IPS DF 4.7 (cell line): Measurements from ENCODE around the gene PLXNA4.

Source experiments
- DNase-seq: peaks from one replicate; pipeline ENCODE4 v3.0.0-alpha.2; 2013; ENCODE audit warnings: low spot score; ENCODE audit errors: extremely low read depth

PLXNA4 gene

DNA sequence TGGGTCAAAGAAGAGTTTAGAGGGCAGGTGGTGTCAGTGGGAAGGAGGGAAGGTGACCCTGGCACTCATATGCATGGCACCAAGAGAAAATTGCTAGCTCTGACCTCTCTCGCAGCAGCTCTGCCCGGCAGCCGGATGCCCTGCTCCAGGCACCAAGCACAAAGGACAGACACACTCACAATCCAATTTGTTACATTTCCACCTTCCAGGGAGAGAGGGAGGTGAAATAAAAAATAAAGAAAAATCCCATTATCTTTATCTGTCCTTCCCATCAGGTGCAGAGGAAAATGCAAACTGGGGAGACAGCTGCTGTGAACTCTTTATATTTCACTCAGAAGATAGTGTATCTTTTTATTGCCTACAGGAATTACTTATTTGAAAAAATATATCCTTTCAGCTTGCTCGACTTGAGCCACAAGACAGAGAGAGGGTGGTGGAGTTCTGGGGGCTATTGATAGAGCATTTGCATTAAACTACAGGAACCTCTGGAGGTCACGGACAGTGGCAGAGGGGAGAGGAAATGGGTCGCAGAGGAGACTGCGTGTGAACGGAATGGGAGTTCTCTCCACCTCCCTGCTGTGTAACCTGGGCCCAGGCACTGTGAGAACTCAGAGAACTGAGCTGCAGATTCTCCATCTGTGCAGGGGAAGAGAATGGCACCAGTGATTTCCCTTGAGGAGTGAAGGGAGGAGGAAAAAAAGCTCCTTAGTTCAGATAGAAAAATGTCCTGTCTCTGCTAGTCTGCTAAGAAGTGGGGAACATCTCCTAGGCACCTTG, 421.4 kb downstream of the PLXNA4 start:
- no peak for DNase-seq

DNA sequence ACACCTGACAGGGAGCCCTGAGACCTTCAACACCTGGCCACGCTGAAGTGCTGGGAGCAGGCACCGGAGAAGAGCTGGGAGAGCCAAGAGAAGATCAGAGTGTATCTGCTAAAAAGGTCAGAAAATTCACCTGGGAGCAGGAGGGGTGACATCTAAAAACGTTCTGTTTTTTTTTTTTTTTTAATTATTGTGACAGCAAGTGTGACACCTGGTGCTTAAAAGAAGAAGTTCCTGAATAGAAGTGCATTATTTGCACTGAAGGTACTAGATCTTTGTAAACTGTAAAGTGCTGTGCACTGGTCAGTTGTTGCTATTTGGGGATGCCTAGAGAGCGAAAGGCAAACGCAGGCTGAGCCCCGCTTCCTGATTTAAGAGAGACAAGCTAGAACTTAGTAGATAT, 422.0 kb downstream of the PLXNA4 start:
- DNase-seq: no peak

DNA sequence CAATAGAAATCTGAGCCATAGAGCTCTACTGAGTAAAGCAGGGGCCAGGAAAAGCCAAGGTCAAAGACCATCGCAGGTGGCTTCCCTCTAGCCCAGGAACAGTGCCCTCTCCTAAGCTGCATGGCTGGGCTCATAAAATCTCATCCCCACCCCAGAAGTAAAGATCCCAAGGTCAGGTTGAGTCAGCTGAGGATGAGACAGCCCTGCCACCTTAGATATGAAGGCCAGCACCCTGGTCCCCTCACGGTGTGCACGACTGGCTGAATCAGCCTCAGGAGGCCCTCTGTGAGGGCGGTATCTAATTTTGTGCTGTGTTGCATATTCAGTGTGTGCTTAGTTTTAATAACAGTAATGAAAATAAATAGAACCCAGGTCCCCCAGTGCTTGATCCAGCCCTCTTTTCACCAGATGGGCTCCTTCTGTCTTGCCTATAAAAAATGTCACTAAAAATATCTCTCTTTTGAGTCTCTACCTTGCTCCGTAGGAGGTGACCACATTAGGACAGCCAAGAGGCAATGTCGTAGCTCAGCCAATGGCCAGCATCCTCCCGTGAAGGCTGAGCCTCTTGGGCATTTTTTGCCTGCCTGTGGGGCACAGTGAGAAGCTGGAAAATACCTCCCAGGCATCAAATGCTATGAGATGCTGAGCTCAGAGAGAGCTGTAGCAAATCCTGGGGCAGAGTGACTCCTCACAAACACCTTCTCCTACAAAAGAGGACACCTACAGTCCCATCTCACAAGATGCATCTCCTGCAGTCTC, 424.0 kb downstream of the PLXNA4 start:
- no peak for DNase-seq

DNA sequence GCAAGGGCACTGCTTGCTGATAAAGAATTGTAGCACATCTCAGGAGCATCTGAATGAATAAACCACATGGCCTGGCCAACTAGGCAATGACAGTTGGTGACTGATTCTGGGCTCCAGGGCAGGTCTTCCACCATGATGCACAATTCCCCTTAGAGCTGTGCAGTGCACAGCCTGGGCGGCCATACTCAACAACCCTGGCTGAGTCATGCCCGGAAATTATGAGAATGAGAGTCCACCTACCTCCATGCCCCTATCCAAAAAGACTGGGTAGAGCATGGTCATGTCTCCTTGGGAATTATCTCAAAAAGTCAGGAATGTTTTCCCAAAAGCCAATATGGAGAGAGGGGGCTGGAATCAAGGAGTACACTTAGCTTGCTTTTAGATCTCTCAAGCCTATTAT, 425.6 kb downstream of the PLXNA4 start:
- no peak for DNase-seq

DNA sequence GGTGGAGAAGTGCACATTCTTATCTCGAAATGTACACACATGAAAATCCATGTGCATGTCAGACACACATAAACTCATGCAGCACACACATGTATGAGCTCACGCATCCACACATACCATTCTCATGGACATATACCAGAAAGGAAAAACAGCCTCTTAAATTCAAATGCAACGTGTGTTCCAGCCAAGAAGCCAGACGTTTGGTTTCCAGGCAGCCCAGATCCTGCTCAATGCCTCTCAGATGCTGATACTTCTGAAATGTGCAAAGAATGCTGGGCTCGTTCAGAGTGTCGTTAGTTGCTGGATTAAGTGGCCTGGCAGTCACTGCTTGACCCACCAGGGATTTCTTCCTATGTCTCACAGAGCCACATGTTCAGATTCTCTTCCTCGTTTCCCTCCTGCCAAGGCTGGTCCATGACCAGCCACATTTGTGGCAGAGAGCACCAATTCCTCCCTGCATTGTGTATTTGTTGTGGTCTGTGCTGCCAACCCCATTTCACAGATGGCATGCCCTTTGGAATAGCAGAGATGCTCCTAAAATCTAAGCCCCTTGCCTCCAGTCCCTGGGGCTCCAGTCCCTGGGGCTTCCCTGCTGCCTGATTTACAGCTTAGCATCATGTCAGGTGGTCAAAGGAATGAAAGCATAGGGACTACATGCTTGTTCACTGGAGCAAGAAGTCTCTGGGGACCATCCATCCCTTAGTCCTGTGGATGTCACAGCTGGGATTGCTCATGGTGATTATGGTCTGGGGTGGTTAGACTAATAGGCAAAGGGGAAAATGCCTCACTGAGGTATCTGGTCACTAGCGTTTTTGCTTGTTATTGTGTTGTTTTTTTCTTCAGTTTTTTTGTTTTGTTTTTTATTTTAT, 426.6 kb downstream of the PLXNA4 start:
- DNase-seq: no peak

DNA sequence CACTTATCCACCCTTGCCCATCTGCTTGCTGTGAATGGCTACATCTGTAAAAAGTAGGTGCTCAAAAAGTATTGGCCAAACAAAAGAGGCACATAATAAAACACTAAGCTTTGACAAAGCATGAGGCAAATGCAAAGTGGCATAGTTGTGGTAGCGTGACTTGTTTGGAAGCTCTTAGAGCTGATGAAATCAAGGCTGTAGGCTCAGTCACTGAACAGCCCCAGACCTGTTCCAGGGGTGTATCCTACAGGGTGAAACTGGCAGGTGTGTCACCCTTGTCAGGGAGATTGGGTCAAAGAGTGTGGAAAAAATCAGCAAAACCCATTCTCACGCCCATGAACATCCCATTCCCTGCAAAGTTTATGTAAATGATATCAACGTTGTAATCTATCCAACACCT, 427.4 kb downstream of the PLXNA4 start:
- DNase-seq: no peak

DNA sequence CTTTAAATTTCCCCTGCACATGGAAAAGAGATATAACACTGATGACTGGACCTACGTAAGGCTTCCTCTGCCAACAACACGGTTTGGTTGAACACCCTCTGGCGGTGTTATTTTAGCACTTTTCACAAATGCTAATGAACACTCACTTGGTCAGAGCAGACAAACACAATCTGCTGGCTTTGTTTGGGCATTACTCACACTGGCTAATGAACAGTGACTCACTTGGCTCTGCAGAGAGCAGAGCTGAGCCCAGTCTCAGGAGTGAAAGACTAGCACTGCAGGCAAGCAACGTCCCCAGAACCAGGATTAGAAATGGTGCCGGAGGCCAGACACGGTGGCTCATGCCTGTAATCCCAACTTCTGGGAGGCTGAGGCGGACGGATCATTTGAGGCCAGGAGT, 430.8 kb downstream of the PLXNA4 start:
- no peak for DNase-seq

DNA sequence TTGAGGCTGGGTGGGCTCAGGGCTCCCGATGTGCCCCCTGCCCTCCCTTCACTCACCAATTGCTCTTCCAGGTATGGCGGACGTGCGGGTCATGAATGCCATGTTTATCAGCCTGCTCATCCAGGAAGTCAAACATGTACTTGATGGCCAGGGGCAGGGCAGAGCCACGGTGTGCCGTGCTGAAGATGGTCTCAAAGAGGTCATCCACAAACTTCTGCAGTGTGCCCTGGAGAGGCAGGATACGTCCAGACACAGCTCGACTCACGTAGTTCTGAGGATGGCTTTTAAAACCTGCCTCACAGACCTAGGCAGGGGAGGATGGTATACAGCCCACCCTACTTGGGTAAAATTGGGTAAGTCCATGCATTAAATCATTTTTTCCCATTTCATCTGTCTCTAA, 431.2 kb downstream of the PLXNA4 start:
- DNase-seq: no peak

DNA sequence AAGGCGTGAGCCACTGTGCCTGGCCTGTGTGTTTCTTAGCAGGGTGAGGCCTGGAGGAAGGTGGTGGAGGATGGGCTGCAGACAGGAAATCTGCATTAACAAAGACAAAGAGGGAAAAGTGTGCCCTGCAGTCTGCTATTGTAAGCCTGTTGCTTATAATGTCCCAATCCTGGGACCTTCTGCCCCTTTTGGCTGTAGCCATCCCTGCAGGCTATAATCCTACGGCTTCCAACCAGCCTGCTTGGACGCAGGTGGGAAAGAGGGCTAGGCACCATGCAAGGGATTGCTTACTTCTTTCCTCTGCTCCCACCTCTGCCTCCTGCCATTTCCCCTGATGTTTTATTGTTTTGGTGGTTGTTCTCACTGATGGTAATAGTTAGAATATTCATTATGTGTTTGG, 434.3 kb downstream of the PLXNA4 start:
- DNase-seq: no peak

DNA sequence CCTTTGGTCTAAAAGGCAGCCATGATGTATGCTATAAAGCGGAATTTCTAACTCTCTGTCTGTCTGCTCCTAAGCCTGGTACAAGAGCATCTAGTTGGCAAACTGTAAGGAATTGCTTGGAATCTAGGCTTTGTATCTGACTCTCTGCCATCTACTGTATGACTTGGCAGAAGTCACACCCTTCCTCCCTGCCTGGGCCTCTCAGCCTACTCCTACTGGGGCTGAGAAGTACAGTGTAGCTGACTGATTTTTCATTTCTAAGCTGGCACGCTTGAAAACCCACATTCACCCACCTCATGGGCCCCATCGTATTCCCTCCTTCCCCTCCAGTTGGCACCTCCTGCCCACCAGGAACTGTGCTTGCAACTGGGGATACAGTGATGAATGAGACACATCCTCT, 435.2 kb downstream of the PLXNA4 start:
- no peak for DNase-seq

DNA sequence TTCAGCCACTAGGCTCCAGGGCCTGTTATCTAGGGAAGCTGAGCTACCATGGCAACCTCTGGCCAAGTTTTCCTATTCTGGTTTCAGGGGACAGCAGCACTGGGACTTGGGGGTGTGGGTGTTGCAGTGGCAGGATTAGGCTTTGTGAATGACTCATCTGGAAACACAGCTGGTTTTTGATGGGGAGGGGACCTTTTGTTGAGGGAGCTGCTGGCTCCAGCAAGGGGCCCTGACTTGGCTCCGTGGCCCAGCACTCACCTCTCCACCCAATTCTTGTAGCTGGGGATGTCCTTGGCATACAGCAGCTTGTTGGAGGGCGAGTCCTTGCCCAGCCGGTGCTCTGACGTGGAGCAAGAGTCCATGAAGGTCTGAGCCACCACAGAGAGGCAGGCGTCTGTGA, 435.9 kb downstream of the PLXNA4 start:
- no peak for DNase-seq

DNA sequence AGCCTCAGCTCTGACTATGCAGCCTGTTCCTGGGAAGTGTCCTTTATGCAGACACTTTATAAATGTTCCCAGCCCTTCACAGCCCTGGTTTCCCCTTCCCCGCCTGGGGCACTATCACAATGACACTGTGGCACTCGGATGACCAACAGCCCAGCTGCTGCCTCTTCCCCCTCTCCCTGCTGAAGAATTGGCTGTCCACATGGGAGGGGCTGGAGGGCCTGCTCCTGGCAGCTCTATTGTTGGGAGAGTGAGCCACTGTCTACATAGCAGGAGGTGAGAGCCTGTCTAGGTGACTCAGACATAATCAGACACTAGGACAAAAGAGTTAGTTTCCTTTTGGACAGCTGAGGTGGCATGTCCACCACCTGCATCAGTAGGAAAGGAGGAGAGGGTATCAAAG, 437.5 kb downstream of the PLXNA4 start:
- no peak for DNase-seq

DNA sequence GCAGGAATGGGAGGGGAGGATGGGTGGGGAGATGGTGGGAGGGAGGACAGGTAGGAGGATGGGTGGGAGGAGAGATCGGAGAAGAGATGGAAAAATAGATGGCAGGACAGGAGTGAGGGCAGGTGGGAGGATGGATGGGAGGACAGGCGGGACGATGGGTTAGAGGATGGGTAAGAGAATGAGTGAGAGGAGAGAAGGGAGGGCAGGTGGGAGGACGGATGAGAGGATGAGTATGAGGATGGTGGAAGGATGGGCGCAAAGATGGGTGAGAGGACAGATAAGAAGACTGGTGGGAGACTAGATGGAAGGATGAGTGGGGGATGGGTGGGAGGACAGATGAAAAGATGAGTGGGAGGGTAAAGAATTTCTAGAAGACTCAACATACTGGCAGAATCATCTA, 438.6 kb downstream of the PLXNA4 start:
- no peak for DNase-seq

DNA sequence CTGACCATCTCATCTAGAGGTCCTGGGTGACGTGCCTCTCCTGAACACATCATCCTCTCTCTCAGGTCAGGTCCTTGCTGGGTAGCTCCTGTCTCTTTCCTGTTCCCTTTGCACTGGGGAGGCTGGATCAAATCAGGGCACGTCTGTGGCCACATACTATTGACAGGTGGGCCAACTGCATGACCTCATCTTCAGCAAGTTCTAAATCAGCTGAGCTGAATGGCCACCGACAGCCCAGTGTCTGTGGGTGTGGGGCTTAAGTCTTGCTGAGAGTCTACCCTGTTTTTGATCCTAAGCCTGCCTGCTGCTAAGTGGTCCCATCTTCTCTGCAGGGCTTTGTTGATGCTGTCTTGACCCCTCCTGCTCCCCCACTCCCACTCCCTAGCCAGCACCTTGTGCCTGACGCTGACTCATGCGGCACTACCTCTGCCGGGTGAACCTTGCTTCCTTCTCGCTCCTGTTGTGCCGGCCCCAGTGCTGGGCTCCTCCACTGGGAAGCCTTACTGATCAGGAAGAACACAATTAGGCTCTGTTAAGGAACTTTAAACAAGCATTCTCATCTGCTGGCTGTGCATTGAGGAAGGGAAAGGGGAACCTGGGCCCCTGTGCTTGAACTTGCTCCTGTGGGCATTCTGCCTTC, 440.4 kb downstream of the PLXNA4 start:
- DNase-seq: no peak

DNA sequence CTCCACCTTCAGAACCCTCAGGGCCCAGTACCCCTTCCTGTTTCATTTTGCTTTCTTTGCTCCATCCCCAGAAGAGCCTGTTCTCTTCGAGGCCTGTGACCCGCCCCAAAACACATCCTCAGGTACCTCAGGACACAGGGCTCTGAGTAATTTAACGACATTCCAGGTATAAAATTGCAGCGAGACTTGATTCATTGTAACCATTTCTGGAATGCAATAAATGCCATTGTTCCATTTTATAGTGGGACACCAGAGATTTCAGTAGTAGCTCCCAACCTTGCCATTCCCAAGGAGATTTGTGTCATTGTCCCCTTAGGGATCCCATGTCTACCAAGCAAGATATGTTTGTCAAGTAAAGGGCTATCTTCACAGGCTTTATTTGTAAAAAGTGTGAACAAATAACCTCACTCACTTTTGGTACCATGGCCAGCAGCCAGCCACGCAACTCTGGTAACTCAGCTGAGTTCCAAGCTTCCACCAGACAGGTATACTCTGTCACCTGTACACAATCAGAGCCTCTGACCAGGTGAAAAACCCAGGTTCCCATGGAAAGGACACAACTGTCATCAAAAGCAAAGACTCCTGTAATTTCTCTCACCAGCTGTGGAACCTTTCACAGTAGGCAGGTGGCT, 441.3 kb downstream of the PLXNA4 start:
- DNase-seq: no peak

DNA sequence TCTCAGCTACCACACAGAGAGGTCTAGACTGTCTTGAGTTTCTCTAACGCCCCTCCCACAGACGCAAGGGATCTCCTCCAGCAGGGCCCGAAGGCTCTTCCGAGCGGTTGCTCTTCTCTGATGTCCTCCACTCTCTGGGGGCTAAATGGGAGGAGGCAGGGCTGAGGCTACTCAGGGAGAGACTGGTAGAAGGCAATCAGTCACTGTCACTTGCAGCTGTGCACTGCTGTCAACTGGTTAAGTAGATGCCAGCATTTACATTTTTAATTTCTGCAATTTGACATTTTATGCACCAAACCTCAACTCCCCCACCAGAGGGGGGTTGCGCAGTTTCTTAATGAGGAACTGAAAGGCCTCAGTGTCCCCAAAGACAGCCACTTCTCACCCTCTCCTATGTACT, 442.8 kb downstream of the PLXNA4 start:
- no peak for DNase-seq

DNA sequence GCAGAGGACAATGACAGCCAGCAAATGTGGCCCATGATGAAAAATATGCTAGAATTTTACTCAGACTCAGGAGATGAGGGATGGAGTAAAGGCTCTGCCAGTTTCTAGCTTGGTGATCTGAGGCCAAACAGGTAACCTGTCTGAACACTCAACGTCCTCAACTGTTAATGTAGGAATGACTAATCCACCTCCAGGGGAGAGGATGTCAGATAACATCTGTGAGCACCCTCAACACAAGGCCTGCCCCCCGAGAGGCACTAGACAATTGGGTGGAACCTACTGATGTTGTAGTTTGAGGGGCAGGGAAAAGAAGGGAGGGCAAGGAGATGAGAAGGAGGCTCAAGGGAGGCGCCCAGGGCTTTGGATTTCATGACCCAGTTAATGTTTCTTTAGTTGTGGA, 445.1 kb downstream of the PLXNA4 start:
- no peak for DNase-seq

DNA sequence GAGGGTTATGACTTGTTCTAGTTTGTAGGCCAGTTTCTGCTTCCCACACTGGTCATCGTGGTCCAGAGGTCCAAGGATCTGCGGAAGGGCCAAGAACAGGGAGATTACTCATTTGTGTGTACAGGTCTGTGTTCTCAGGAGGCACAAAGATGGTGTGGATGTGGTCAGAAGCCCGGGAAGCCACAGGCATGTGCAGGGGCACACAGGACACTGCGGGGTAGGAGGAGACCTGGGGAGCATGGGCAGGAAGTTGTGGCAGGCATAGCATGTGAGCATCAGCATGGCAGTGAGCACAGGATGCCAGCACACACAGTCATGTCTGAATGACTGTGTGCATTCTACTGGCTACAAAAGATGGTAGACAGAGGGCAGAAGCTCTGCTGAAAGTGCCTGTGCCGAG, 445.8 kb downstream of the PLXNA4 start:
- no peak for DNase-seq

DNA sequence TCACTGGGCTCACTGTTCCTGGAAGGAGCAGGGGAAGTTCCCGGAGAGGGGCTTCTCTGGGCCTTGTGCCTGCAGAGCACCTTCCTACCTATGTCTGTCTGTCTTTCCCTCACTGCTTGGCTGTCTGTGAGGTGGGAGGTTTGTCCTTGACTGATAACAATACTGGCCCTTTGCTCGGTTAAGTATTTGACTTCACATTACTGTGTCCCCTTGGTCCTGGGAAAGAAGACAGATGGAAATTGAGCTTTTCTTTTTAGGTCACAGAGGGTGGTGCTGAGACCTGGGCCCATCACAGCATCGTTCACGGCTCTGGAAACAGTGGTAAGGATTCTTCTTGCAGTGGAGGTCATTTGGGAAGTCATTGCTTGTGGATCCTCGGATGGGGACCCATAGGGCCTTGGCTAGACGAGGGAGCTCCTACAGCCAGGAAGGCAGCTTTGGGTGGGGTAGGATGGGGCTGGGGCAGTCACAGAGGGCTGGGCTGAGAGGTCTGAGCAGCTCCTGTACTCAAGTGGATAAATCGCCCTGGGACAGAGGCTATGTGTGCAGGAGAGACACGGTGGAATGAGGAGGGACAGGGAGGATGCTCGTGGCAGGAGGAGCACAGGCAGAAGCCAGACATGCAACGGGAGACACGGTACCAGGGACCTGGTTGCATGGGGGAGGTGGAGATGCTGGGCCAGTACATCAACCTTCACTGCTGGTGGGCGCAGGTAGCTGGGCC, 450.2 kb downstream of the PLXNA4 start:
- no peak for DNase-seq

DNA sequence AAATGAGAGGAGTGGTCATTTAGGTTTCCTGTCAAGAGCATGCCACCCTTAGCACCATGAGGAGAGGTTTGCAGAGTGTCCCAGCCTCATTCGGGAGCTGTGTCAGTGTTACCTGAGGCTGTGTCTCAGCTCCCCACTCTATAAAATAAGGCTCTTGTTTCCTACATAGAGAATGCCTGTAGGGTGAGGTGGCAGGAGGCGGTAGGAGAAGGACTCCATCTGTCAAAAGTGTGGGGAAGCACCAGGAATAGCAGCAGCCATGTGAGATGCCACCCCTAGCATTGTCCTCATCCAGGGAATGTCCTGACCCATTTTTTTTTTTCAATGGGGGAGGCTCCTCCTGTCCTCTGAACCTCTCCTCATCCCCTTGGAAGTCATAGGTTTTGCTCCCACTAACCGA, 451.2 kb downstream of the PLXNA4 start:
- no peak for DNase-seq
